GM23248 (cell line): ENCODE results near the gene SYCE3. TPM values are rescaled to one million over a fixed set of nuclear protein-coding genes. Genes with fewer than 3 reads are reported as not detected.

ENCODE experiments used
- DNase-seq: peaks from one replicate; pipeline ENCODE4 v3.0.0-alpha.2; 2015
- H2AFZ ChIP-seq: fragments of 200-600 bp; sonication (generic); 2 replicates; pipeline ENCODE4 v1.6.1; 2016; ENCODE audit warnings: antibody characterized with exemption
- H3F3A ChIP-seq: fragments of 200-600 bp; sonication (generic); 2 replicates; pipeline ENCODE4 v1.6.1; 2016; ENCODE audit warnings: mild to moderate bottlenecking, antibody characterized with exemption, mixed run types; ENCODE audit not compliant: insufficient read depth
- H3K27ac ChIP-seq: fragments of 200-600 bp; sonication (generic); 2 replicates; pipeline ENCODE4 v1.5.1; 2016; ENCODE audit warnings: mild to moderate bottlenecking
- H3K27me3 ChIP-seq: fragments of 200-600 bp; sonication (generic); replicated peaks from 2 replicates; pipeline ENCODE4 v1.6.1; 2016; ENCODE audit warnings: mild to moderate bottlenecking; ENCODE audit not compliant: insufficient read depth
- H3K36me3 ChIP-seq: fragments of 200-600 bp; sonication (generic); 2 replicates; pipeline ENCODE4 v1.6.1; 2016; ENCODE audit warnings: low read depth, mild to moderate bottlenecking
- H3K4me1 ChIP-seq: fragments of 200-600 bp; sonication (generic); 2 replicates; pipeline ENCODE4 v1.6.1; 2016; ENCODE audit warnings: mild to moderate bottlenecking; ENCODE audit not compliant: insufficient read depth
- H3K4me2 ChIP-seq: fragments of 200-600 bp; sonication (generic); one replicate; pipeline ENCODE4 v1.6.1; 2016; ENCODE audit warnings: mild to moderate bottlenecking; ENCODE audit not compliant: unreplicated experiment
- H3K4me3 ChIP-seq: fragments of 200-600 bp; sonication (generic); 2 replicates; pipeline ENCODE4 v1.5.1; 2016; ENCODE audit warnings: mild to moderate bottlenecking
- H3K79me2 ChIP-seq: fragments of 200-600 bp; sonication (generic); 2 replicates; pipeline ENCODE4 v1.6.1; 2016; ENCODE audit warnings: mild to moderate bottlenecking; ENCODE audit not compliant: insufficient read depth
- H3K9ac ChIP-seq: fragments of 200-600 bp; sonication (generic); 2 replicates; pipeline ENCODE4 v1.6.1; 2016; ENCODE audit warnings: mild to moderate bottlenecking
- H3K9me2 ChIP-seq: fragments of 200-600 bp; sonication (generic); 2 replicates; pipeline ENCODE4 v1.6.1; 2016; ENCODE audit warnings: mixed run types, mild to moderate bottlenecking, moderate library complexity; ENCODE audit not compliant: insufficient read depth
- H3K9me3 ChIP-seq: fragments of 200-600 bp; sonication (generic); one replicate; pipeline ENCODE4 v1.6.1; 2017; ENCODE audit warnings: low read depth
- H4K20me1 ChIP-seq: fragments of 200-600 bp; sonication (generic); 2 replicates; pipeline ENCODE4 v1.6.0; 2016; ENCODE audit not compliant: insufficient read depth
- EZH2 ChIP-seq: fragments of 200-600 bp; sonication (generic); IDR thresholded peaks from 2 replicates; pipeline ENCODE4 v1.6.1; 2018; ENCODE audit warnings: antibody characterized with exemption, mild to moderate bottlenecking; ENCODE audit not compliant: insufficient read depth, poor library complexity, severe bottlenecking
- EZH2phosphoT487 ChIP-seq: fragments of 200-600 bp; sonication (generic); IDR thresholded peaks from 2 replicates; pipeline ENCODE4 v1.6.1; 2018; ENCODE audit warnings: antibody characterized with exemption, moderate library complexity, mild to moderate bottlenecking, low read depth; ENCODE audit not compliant: insufficient read depth
- WGBS, 2 experiments: methylation state at CpG; one replicate each; pipeline ENCODE4 v1.1.6; 2015 to 2017; ENCODE audit warnings: low lambda C conversion rate in 2 of 2, low coverage in 1 of 2; ENCODE audit errors: missing lambda C conversion rate in 2 of 2; 5-methylcytosine and 5-hydroxymethylcytosine counted together
- in situ Hi-C: fragments of 300-500 bp; cut with MboI; formaldehyde crosslinking; loops from 2 replicates; pipeline ENCODE4 v1.15.0; 2020
- polyA plus RNA-seq: library from polyadenylated mRNA; unstranded; fragments of >200 nt; fragmentation: Nextera tagmentation; extraction: Ambion mirVana; gene quantifications from 2 replicates; pipeline ENCODE4 v1.2.1, GENCODE V29; 2016
- total RNA-seq: library from RNA; depleted of rRNA; stranded (reverse); fragments of >200 nt; shearing (Covaris generic); gene quantifications from 2 replicates; pipeline ENCODE4 v1.2.3, GENCODE V29; 2014

Gene SYCE3
- total and polyA plus RNA-seq, 2 experiments from 2014 or later: 0.80 TPM; not detected in 1

- no peak overlapping the region for H3K4me3 ChIP-seq
- TF ChIP-seq EZH2phosphoT487 (no peak), EZH2 (no peak)
- no peak overlapping the region for H3K4me2 ChIP-seq
- no peaks in the 10 kb centered on the region for H3K4me1 ChIP-seq
- in situ Hi-C loops: no loop called here
- 53 to 66% methylated on average over 39 to 80 of the region's 103 CpGs for WGBS, 2 experiments
- H3K9me3 ChIP-seq: no peaks in the 10 kb centered on the region
- H2AFZ ChIP-seq: no peak overlapping the region
- H3F3A ChIP-seq: no peaks in the 10 kb centered on the region
- no peak overlapping the region for H3K27ac ChIP-seq
- no peaks in the 10 kb centered on the region for H3K9me2 ChIP-seq
- no peaks in the 10 kb centered on the region for H3K36me3 ChIP-seq
- no peaks in the 10 kb centered on the region for H4K20me1 ChIP-seq
- H3K9ac ChIP-seq: no peak overlapping the region
- H3K27me3 ChIP-seq: peaks cover 9% of the 10 kb centered on the region
- no peaks in the 10 kb centered on the region for H3K79me2 ChIP-seq
- no peak for DNase-seq
Observed at GRCh38 chr22:50604256-50605001, 41.7 kb upstream of the SYCE3 start.

- Histone ChIP-seq H3K27me3 (peaks cover 9% of the 10 kb centered on the region), H3K4me1 (no peaks in the 10 kb centered on the region), H3K36me3 (no peaks in the 10 kb centered on the region), H2AFZ (no peak overlapping the region), H4K20me1 (no peaks in the 10 kb centered on the region), H3K4me2 (no peak overlapping the region), H3K9me3 (no peaks in the 10 kb centered on the region), H3K27ac (no peak overlapping the region), H3K9ac (no peak overlapping the region), H3K4me3 (no peak overlapping the region), H3K9me2 (no peaks in the 10 kb centered on the region), H3K79me2 (no peaks in the 10 kb centered on the region), H3F3A (no peaks in the 10 kb centered on the region)
- in situ Hi-C loops: no loop called here
- WGBS, 2 experiments: 22 to 23% methylated on average over 20 to 49 of the region's 70 CpGs
- TF ChIP-seq EZH2 (peak; percentile 52), EZH2phosphoT487 (no peak)
- no peak for DNase-seq
Observed at GRCh38 chr22:50603511-50604255, 41.0 kb upstream of the SYCE3 start.

- Histone ChIP-seq H3K27ac (no peak overlapping the region), H3K9me3 (no peaks in the 10 kb centered on the region), H3K4me1 (no peaks in the 10 kb centered on the region), H3K4me2 (no peak overlapping the region), H3K9me2 (no peaks in the 10 kb centered on the region), H3K79me2 (no peaks in the 10 kb centered on the region), H4K20me1 (no peaks in the 10 kb centered on the region), H3F3A (no peaks in the 10 kb centered on the region), H3K36me3 (no peaks in the 10 kb centered on the region), H3K27me3 (peaks cover 9% of the 10 kb centered on the region), H3K4me3 (no peak overlapping the region), H2AFZ (no peak overlapping the region), H3K9ac (no peak overlapping the region)
- peak; percentile 20 for TF ChIP-seq EZH2
- TF ChIP-seq EZH2phosphoT487: no peak
- no peak for DNase-seq
- 41 to 52% methylated on average over 2 of the region's 2 CpGs for WGBS, 2 experiments
- in situ Hi-C loops: no loop called here
Observed at GRCh38 chr22:50602338-50602700, 39.6 kb upstream of the SYCE3 start.

- Histone ChIP-seq H3K4me1 (no peaks in the 10 kb centered on the region), H3K9me3 (no peaks in the 10 kb centered on the region), H3K27me3 (peaks cover 9% of the 10 kb centered on the region), H3F3A (no peaks in the 10 kb centered on the region), H3K9ac (no peak overlapping the region), H3K4me3 (no peak overlapping the region), H4K20me1 (no peaks in the 10 kb centered on the region), H3K4me2 (no peak overlapping the region), H2AFZ (no peak overlapping the region), H3K36me3 (no peaks in the 10 kb centered on the region), H3K79me2 (no peaks in the 10 kb centered on the region), H3K27ac (no peak overlapping the region), H3K9me2 (no peaks in the 10 kb centered on the region)
- no peak for TF ChIP-seq EZH2phosphoT487
- TF ChIP-seq EZH2: peak; percentile 55
- in situ Hi-C loops: no loop called here
- DNase-seq: peak; percentile 35
- WGBS, 2 experiments: 39 to 46% methylated on average over 12 of the region's 12 CpGs
Observed at GRCh38 chr22:50601669-50602337, 39.1 kb upstream of the SYCE3 start.
